WTC11 (cell line): Measurements from ENCODE around the gene LTBP4. TPM values are rescaled to one million over a fixed set of nuclear protein-coding genes. Genes with fewer than 3 reads are reported as not detected.
"Not testable (repeated sequence)": the region's sequence is repeated elsewhere in the genome, so short reads cannot be mapped to it uniquely, and the experiment has no call there.

Experiments used
- ATAC-seq: fragments of 200-7000 bp; cut with Tn5 transposase; 2 replicates; pipeline ENCODE4 v1.10.0; 2021; ENCODE audit warnings: mild to moderate bottlenecking, moderate library complexity
- CTCF ChIA-PET: fragments of 300-600 bp; sonication (Branson Sonifier 250); formaldehyde crosslinking; loops from one replicate; lab custom pipeline; 2021; ENCODE audit warnings: antibody characterized with exemption; lab: Charles Lee
- POLR2A ChIA-PET: fragments of 350-600 bp; sonication (Branson Sonifier 250); formaldehyde crosslinking; loops from one replicate; lab custom pipeline; 2021; ENCODE audit warnings: antibody characterized with exemption; lab: Charles Lee
- DNase-seq: peaks from one replicate; pipeline ENCODE4 v3.0.0; 2021; ENCODE audit warnings: low spot score
- H3K27ac Mint-ChIP-seq: 2 replicates; pipeline ENCODE4 v1.8.0; 2021; ENCODE audit warnings: mixed read lengths
- H3K27me3 Mint-ChIP-seq: 2 replicates; pipeline ENCODE4 v1.8.0; 2021; ENCODE audit warnings: low read depth, mild to moderate bottlenecking, moderate library complexity, mixed read lengths
- H3K36me3 Mint-ChIP-seq: 2 replicates; pipeline ENCODE4 v1.8.0; 2021; ENCODE audit warnings: mixed read lengths
- H3K4me1 Mint-ChIP-seq: 2 replicates; pipeline ENCODE4 v1.8.0; 2022; ENCODE audit warnings: mixed read lengths
- H3K4me3 Mint-ChIP-seq: 2 replicates; pipeline ENCODE4 v1.8.0; 2021; ENCODE audit warnings: mild to moderate bottlenecking, moderate library complexity, mixed read lengths
- H3K9me3 Mint-ChIP-seq: 2 replicates; pipeline ENCODE4 v1.8.0; 2021; ENCODE audit warnings: mixed read lengths
- CREM ChIP-seq: sonication (generic); formaldehyde crosslinking; IDR thresholded peaks from 2 replicates; pipeline ENCODE4 v1.8.1; 2022; ENCODE audit warnings: mild to moderate bottlenecking, missing genetic modification reagents, moderate library complexity
- MXD4 ChIP-seq: fragments of 250-450 bp; sonication (Bioruptor Pico); IDR thresholded peaks from 2 replicates; pipeline ENCODE4 v1.8.0; 2021; ENCODE audit warnings: mild to moderate bottlenecking, moderate library complexity, borderline replicate concordance
- MYBL2 ChIP-seq: sonication (generic); formaldehyde crosslinking; IDR thresholded peaks from 2 replicates; pipeline ENCODE4 v1.8.1; 2023; ENCODE audit warnings: mild to moderate bottlenecking, moderate library complexity, missing genetic modification reagents
- NFYB ChIP-seq: sonication (generic); formaldehyde crosslinking; conservative IDR thresholded peaks from 2 replicates; pipeline ENCODE4 v1.8.0; 2022; ENCODE audit warnings: low read depth, missing genetic modification reagents
- NR3C1 ChIP-seq: sonication (generic); formaldehyde crosslinking; conservative IDR thresholded peaks from 2 replicates; pipeline ENCODE4 v1.8.1; 2023; ENCODE audit warnings: low read depth, mild to moderate bottlenecking, missing genetic modification reagents
- SOX15 ChIP-seq: fragments of 250-450 bp; sonication (Bioruptor Pico); IDR thresholded peaks from 2 replicates; pipeline ENCODE4 v1.9.0; 2021; ENCODE audit warnings: mild to moderate bottlenecking
- USF1 ChIP-seq: sonication (generic); formaldehyde crosslinking; IDR thresholded peaks from 2 replicates; pipeline ENCODE4 v1.8.0; 2022; ENCODE audit warnings: mild to moderate bottlenecking, missing genetic modification reagents
- USF2 ChIP-seq: sonication (generic); formaldehyde crosslinking; IDR thresholded peaks from 2 replicates; pipeline ENCODE4 v1.8.1; 2023; ENCODE audit warnings: mild to moderate bottlenecking, missing genetic modification reagents, moderate library complexity
- ZNF671 ChIP-seq: fragments of 250-450 bp; sonication (Bioruptor Pico); IDR thresholded peaks from 2 replicates; pipeline ENCODE4 v1.8.0; 2021; ENCODE audit warnings: mild to moderate bottlenecking
- ZSCAN18 ChIP-seq: fragments of 250-450 bp; sonication (Bioruptor Pico); IDR thresholded peaks from 2 replicates; pipeline ENCODE4 v2.1.2; 2022; ENCODE audit warnings: mild to moderate bottlenecking, moderate library complexity
- total RNA-seq: library from RNA; stranded (reverse); gene quantifications from 3 replicates; pipeline ENCODE4 v1.2.3, GENCODE V29; 2021
- TF ChIP-seq, protein P1 (sequence below): sonication (generic); formaldehyde crosslinking; IDR thresholded peaks from 2 replicates; pipeline ENCODE4 v1.8.1; 2023; ENCODE audit warnings: mild to moderate bottlenecking, missing genetic modification reagents, moderate library complexity
- TF ChIP-seq, protein P2 (sequence below): sonication (generic); formaldehyde crosslinking; IDR thresholded peaks from 2 replicates; pipeline ENCODE4 v1.8.0; 2023; ENCODE audit warnings: missing genetic modification reagents, mild to moderate bottlenecking, borderline replicate concordance
- TF ChIP-seq, protein P3 (sequence below): sonication (generic); formaldehyde crosslinking; IDR thresholded peaks from 2 replicates; pipeline ENCODE4 v1.8.1; 2023; ENCODE audit warnings: mild to moderate bottlenecking, missing genetic modification reagents

Gene LTBP4
- total RNA-seq, 1 experiment from 2014 or later, result 125 TPM

GRCh38 chr19:40590464-40591265, 10.5 kb upstream of the LTBP4 start:
- peaks cover 19% of the 10 kb centered on the region for H3K36me3 Mint-ChIP-seq
- no peak for TF ChIP-seq MXD4 (CRISPR knock-in tag)
- TF ChIP-seq, all 79 proteins: peak for 0
- H3K4me1 Mint-ChIP-seq, result peaks cover 11% of the 10 kb centered on the region
- H3K9me3 Mint-ChIP-seq, result 0 out of 2 replicates have a peak, but pooled peaks cover 3% of the 10 kb centered on the region
- DNase-seq (no peak), ATAC-seq (no peak)
- peaks cover 19% of the 10 kb centered on the region for H3K27me3 Mint-ChIP-seq
- POLR2A ChIA-PET, result interaction anchor here (0.6 kb wide), 2 partner anchors 12 to 85 kb away, joined by 3 read pairs; no protein-coding TSS in a partner anchor
- no peak overlapping the region for H3K4me3 Mint-ChIP-seq
- CTCF ChIA-PET, result interaction anchor here (0.7 to 1.4 kb wide), 3 partner anchors 42 to 61 kb away, joined by 3 to 4 read pairs (median 3); no protein-coding TSS in a partner anchor
- no peak overlapping the region for H3K27ac Mint-ChIP-seq

GRCh38 chr19:40591724-40592123, 9.4 kb upstream of the LTBP4 start:
- DNase-seq, H3K9me3 Mint-ChIP-seq, POLR2A ChIA-PET: not testable (repeated sequence)

GRCh38 chr19:40592170-40592569, 9.0 kb upstream of the LTBP4 start:
- POLR2A ChIA-PET, result no interaction called here
- Mint-ChIP-seq H3K27me3 (peaks cover 32% of the 10 kb centered on the region), H3K36me3 (peaks cover 8% of the 10 kb centered on the region), H3K4me1 (peaks cover 11% of the 10 kb centered on the region), H3K9me3 (0 out of 2 replicates have a peak, but pooled peaks cover 3% of the 10 kb centered on the region), H3K4me3 (no peak overlapping the region), H3K27ac (no peak overlapping the region)
- ATAC-seq (peak; percentile 60), DNase-seq (no peak)
- TF ChIP-seq ZSCAN18 (CRISPR knock-in tag) (no peak), USF1 (peak; percentile 87), USF2 (CRISPR knock-in tag) (peak; percentile 90), NFYB (CRISPR knock-in tag) (peak; percentile 72)
- TF ChIP-seq, protein P1, sequence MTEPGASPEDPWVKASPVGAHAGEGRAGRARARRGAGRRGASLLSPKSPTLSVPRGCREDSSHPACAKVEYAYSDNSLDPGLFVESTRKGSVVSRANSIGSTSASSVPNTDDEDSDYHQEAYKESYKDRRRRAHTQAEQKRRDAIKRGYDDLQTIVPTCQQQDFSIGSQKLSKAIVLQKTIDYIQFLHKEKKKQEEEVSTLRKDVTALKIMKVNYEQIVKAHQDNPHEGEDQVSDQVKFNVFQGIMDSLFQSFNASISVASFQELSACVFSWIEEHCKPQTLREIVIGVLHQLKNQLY (CRISPR knock-in tag), result no peak
- CTCF ChIA-PET, result interaction anchor here (1.0 kb wide), 1 partner anchor 42 kb away, joined by 5 read pairs; no protein-coding TSS in a partner anchor

More at GRCh38 chr19:40591724-40592123, 9.4 kb upstream of the LTBP4 start:
- not testable (repeated sequence) for H3K4me3 Mint-ChIP-seq, H3K27ac Mint-ChIP-seq, ATAC-seq
- Mint-ChIP-seq H3K4me1 (peaks cover 11% of the 10 kb centered on the region), H3K36me3 (peaks cover 13% of the 10 kb centered on the region), H3K27me3 (peaks cover 30% of the 10 kb centered on the region)
- CTCF ChIA-PET, result interaction anchor here (1.0 kb wide), 1 partner anchor 43 kb away, joined by 5 read pairs; no protein-coding TSS in a partner anchor

DNA sequence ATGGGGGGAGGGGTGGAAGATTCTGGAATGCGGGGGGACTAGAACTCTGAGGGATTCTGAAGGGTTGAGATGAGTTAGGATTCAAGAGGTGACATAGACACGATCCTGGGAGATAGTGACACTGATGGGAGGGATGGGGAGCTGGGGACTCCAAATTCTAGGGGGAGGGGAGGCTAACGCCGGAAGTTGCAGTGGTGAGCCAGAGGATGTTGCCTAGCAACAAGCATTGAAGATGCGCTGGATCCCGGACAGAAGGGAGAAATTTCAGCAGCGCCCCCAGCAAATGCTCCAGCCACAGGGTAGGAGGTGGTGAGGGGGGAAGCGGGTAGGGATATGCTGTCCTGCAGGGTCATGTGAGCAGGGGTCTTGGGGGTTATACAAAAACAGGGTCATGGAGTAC, 6.9 kb upstream of the LTBP4 start:
- ChIA-PET POLR2A (interaction anchor here (1.0 to 1.2 kb wide), 2 partner anchors 16 to 40 kb away, joined by 3 to 4 read pairs; no protein-coding TSS in a partner anchor), CTCF (interaction anchor here (0.9 to 2.3 kb wide), 6 partner anchors 9 to 53 kb away, joined by 3 to 18 read pairs (median 8); no protein-coding TSS in a partner anchor)
- H3K4me1 Mint-ChIP-seq, result peaks cover 21% of the 10 kb centered on the region
- no peaks in the 10 kb centered on the region for H3K36me3 Mint-ChIP-seq
- H3K4me3 Mint-ChIP-seq, result no peak overlapping the region
- no peak for ATAC-seq
- DNase-seq, result no peak
- 0 out of 2 replicates have a peak, but pooled peaks cover 3% of the 10 kb centered on the region for H3K9me3 Mint-ChIP-seq
- no peak overlapping the region for H3K27ac Mint-ChIP-seq
- peaks cover 50% of the 10 kb centered on the region for H3K27me3 Mint-ChIP-seq
- TF ChIP-seq SOX15 (CRISPR knock-in tag), result no peak
- no peak for TF ChIP-seq CREM (CRISPR knock-in tag)
- no peak for TF ChIP-seq MYBL2 (CRISPR knock-in tag)
- TF ChIP-seq, protein P2, sequence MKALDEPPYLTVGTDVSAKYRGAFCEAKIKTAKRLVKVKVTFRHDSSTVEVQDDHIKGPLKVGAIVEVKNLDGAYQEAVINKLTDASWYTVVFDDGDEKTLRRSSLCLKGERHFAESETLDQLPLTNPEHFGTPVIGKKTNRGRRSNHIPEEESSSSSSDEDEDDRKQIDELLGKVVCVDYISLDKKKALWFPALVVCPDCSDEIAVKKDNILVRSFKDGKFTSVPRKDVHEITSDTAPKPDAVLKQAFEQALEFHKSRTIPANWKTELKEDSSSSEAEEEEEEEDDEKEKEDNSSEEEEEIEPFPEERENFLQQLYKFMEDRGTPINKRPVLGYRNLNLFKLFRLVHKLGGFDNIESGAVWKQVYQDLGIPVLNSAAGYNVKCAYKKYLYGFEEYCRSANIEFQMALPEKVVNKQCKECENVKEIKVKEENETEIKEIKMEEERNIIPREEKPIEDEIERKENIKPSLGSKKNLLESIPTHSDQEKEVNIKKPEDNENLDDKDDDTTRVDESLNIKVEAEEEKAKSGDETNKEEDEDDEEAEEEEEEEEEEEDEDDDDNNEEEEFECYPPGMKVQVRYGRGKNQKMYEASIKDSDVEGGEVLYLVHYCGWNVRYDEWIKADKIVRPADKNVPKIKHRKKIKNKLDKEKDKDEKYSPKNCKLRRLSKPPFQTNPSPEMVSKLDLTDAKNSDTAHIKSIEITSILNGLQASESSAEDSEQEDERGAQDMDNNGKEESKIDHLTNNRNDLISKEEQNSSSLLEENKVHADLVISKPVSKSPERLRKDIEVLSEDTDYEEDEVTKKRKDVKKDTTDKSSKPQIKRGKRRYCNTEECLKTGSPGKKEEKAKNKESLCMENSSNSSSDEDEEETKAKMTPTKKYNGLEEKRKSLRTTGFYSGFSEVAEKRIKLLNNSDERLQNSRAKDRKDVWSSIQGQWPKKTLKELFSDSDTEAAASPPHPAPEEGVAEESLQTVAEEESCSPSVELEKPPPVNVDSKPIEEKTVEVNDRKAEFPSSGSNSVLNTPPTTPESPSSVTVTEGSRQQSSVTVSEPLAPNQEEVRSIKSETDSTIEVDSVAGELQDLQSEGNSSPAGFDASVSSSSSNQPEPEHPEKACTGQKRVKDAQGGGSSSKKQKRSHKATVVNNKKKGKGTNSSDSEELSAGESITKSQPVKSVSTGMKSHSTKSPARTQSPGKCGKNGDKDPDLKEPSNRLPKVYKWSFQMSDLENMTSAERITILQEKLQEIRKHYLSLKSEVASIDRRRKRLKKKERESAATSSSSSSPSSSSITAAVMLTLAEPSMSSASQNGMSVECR, result no peak
- no peak for TF ChIP-seq ZNF671 (CRISPR knock-in tag)
- no peak for TF ChIP-seq NR3C1 (CRISPR knock-in tag)
- TF ChIP-seq, protein P3, sequence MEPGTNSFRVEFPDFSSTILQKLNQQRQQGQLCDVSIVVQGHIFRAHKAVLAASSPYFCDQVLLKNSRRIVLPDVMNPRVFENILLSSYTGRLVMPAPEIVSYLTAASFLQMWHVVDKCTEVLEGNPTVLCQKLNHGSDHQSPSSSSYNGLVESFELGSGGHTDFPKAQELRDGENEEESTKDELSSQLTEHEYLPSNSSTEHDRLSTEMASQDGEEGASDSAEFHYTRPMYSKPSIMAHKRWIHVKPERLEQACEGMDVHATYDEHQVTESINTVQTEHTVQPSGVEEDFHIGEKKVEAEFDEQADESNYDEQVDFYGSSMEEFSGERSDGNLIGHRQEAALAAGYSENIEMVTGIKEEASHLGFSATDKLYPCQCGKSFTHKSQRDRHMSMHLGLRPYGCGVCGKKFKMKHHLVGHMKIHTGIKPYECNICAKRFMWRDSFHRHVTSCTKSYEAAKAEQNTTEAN (CRISPR knock-in tag), result no peak
- no peak for TF ChIP-seq ZSCAN18 (CRISPR knock-in tag)
